Measurements from ENCODE around the gene GPR137B.
"Not testable (repeated sequence)": the region's sequence is repeated elsewhere in the genome, so short reads cannot be mapped to it uniquely, and the experiment has no call there.

GPR137B gene

GRCh38 chr1:236161230-236161629, 18.9 kb downstream of the GPR137B start:
- no peak for DNase-seq (ENCODE audit: low read depth)

GRCh38 chr1:236161755-236162154, 19.4 kb downstream of the GPR137B start:
- not testable (repeated sequence) for DNase-seq (ENCODE audit: low read depth)

- no peak for DNase-seq (ENCODE audit: low read depth)
These were observed 21.3 kb downstream of the GPR137B start for GRCh38 chr1:236163463-236164153.

GRCh38 chr1:236164273-236164672, 21.9 kb downstream of the GPR137B start:
- DNase-seq (ENCODE audit: low read depth): no peak

- no peak for DNase-seq (ENCODE audit: low read depth)
These were observed 23.1 kb downstream of the GPR137B start for GRCh38 chr1:236165238-236165981.

- DNase-seq (ENCODE audit: low read depth): no peak
These were observed 23.7 kb downstream of the GPR137B start for GRCh38 chr1:236166041-236166440.

GRCh38 chr1:236167154-236167553, 24.8 kb downstream of the GPR137B start:
- no peak for DNase-seq (ENCODE audit: low read depth)

GRCh38 chr1:236167578-236167977, 25.2 kb downstream of the GPR137B start:
- DNase-seq (ENCODE audit: low read depth): no peak

GRCh38 chr1:236168716-236169429, 26.5 kb downstream of the GPR137B start:
- no peak for DNase-seq (ENCODE audit: low read depth)

- DNase-seq (ENCODE audit: low read depth): no peak
These were observed 29.8 kb downstream of the GPR137B start for GRCh38 chr1:236172041-236172579.

- no peak for DNase-seq (ENCODE audit: low read depth)
These were observed 30.9 kb downstream of the GPR137B start for GRCh38 chr1:236173174-236173767.

GRCh38 chr1:236175642-236176336, 33.5 kb downstream of the GPR137B start:
- no peak for DNase-seq (ENCODE audit: low read depth)

- no peak for DNase-seq (ENCODE audit: low read depth)
These were observed 34.3 kb downstream of the GPR137B start for GRCh38 chr1:236176337-236177336.

- no peak for DNase-seq (ENCODE audit: low read depth)
These were observed 37.3 kb downstream of the GPR137B start for GRCh38 chr1:236179634-236180033.

GRCh38 chr1:236181059-236181458, 38.7 kb downstream of the GPR137B start:
- DNase-seq (ENCODE audit: low read depth): peak; percentile 8

- DNase-seq (ENCODE audit: low read depth): no peak
These were observed 43.3 kb downstream of the GPR137B start for GRCh38 chr1:236185687-236186086.

- DNase-seq (ENCODE audit: low read depth): not testable (repeated sequence)
These were observed 44.1 kb downstream of the GPR137B start for GRCh38 chr1:236186471-236186870.

GRCh38 chr1:236188084-236188483, 45.7 kb downstream of the GPR137B start:
- DNase-seq (ENCODE audit: low read depth): not testable (repeated sequence)

GRCh38 chr1:236193184-236193583, 50.8 kb downstream of the GPR137B start:
- DNase-seq (ENCODE audit: low read depth): no peak

- DNase-seq (ENCODE audit: low read depth): no peak
These were observed 58.6 kb downstream of the GPR137B start for GRCh38 chr1:236200925-236201324.

Data from HS-27A (cell line).